Esophagus squamous epithelium (tissue), 4 donors: ENCODE results near the gene MORC4.

Experiments used
- CTCF ChIP-seq, 6 experiments: fragments of 450-650 bp in 4 of 6; fragments of 200-600 bp in 2 of 6; sonication (generic) in 2 of 6; IDR thresholded peaks; one replicate each; pipeline ENCODE4 v1.5.1; 2016 to 2019; ENCODE audit warnings: antibody characterized with exemption in 6 of 6, mild to moderate bottlenecking in 4 of 6, moderate library complexity in 4 of 6
- POLR2A ChIP-seq, 4 donors: fragments of 450-650 bp; IDR thresholded peaks; one replicate each; pipeline ENCODE4 v1.6.1; 2017; ENCODE audit warnings: antibody characterized with exemption in 4 of 4, mild to moderate bottlenecking in 4 of 4, moderate library complexity in 3 of 4

GRCh38 chrX:107047622-107048021 is 47.6 kb upstream of the MORC4 start:
- TF ChIP-seq CTCF (IDR thresholded peaks at IDR 0.05) (no peak), POLR2A (IDR thresholded peaks at IDR 0.05) (no peak)
